Endothelial cell of umbilical vein (primary cell): ENCODE data around the gene AMN.

Experiments
- CTCF ChIP-seq, 2 donors: IDR thresholded peaks; 1 replicate in 1 of 2; 2 replicates in 1 of 2; pipeline ENCODE4 v1.5.1; 2011; ENCODE audit warnings: low read length in 2 of 2, mild to moderate bottlenecking in 2 of 2, moderate library complexity in 2 of 2, control low read depth in 1 of 2, inconsistent platforms in 1 of 2, low read depth in 1 of 2; ENCODE audit not compliant: insufficient read depth in 1 of 2; ENCODE audit errors: extremely low read depth in 1 of 2
- FOS ChIP-seq: IDR thresholded peaks from 2 replicates; pipeline ENCODE4 v1.6.1; 2011; ENCODE audit warnings: mild to moderate bottlenecking, low read length, moderate library complexity, borderline replicate concordance; ENCODE audit not compliant: insufficient read depth
- JUN ChIP-seq: IDR thresholded peaks from 2 replicates; pipeline ENCODE4 v1.6.1; 2011; ENCODE audit warnings: borderline replicate concordance, low read depth; ENCODE audit not compliant: insufficient read length, insufficient read depth
- MAX ChIP-seq: IDR thresholded peaks from 2 replicates; pipeline ENCODE4 v1.6.1; 2011; ENCODE audit not compliant: insufficient read depth, insufficient read length
- POLR2A ChIP-seq: IDR thresholded peaks from 2 replicates; pipeline ENCODE4 v1.6.1; 2012; ENCODE audit warnings: low read depth, mild to moderate bottlenecking, control low read depth, low read length
- POLR2AphosphoS5 ChIP-seq: IDR thresholded peaks from 2 replicates; pipeline ENCODE4 v1.6.1; 2012; ENCODE audit warnings: low read depth, mild to moderate bottlenecking, control low read depth, low read length, moderate library complexity; ENCODE audit not compliant: insufficient read depth

- no peak for TF ChIP-seq CTCF (IDR thresholded peaks at IDR 0.05; ENCODE audit: extremely low read depth in 1 of 2, insufficient read depth in 1 of 2, low read depth in 1 of 2, low read length in 2 of 2)
- TF ChIP-seq POLR2AphosphoS5, result no peak
- TF ChIP-seq FOS, result no peak
- TF ChIP-seq POLR2A, result no peak
- TF ChIP-seq JUN, result no peak
- no peak for TF ChIP-seq MAX
These were observed 36.0 kb downstream of the AMN start for GRCh38 chr14:102958461-102958860.
